ENCODE results near the gene XCL1. TPM values are rescaled to one million over a fixed set of nuclear protein-coding genes. Genes with fewer than 3 reads are reported as not detected.

Gene XCL1
- total RNA-seq, 1 experiment from 2014 or later, result not detected

GRCh38 chr1:168555508-168556046 is 20.8 kb upstream of the XCL1 start:
- no peak overlapping the region for H3K4me3 ChIP-seq (replicated peaks in 1 of 2; ENCODE audit: low read depth in 1 of 2, low read length in 2 of 2)
- H3K27me3 ChIP-seq (ENCODE audit: insufficient read depth, low read length), result no peaks in the 10 kb centered on the region
- no peak for TF ChIP-seq ZFX (IDR thresholded peaks at IDR 0.05)
- TF ChIP-seq CEBPB (IDR thresholded peaks at IDR 0.05; ENCODE audit: low read depth), result no peak
- TF ChIP-seq POLR2A (IDR thresholded peaks at IDR 0.05; ENCODE audit: borderline replicate concordance, extremely low read depth, insufficient read depth, insufficient read length), result no peak
- TF ChIP-seq ZBTB33 (IDR thresholded peaks at IDR 0.05; ENCODE audit: extremely low read depth, insufficient replicate concordance, low read length), result no peak
- TF ChIP-seq ATF3 (IDR thresholded peaks at IDR 0.05), result no peak
- no peak for TF ChIP-seq POLR2AphosphoS5 (IDR thresholded peaks at IDR 0.05; ENCODE audit: low read depth, low read length)
- TF ChIP-seq ELF1 (IDR thresholded peaks at IDR 0.05; ENCODE audit: borderline replicate concordance, low read depth), result no peak
- TF ChIP-seq CTCF (IDR thresholded peaks at IDR 0.05 in 2 of 3, conservative IDR thresholded peaks at IDR 0.05 in 1 of 3; ENCODE audit: borderline replicate concordance in 1 of 3, insufficient read depth in 1 of 3, low read depth in 2 of 3, low read length in 2 of 3), result no peak
- TF ChIP-seq FOSL1 (IDR thresholded peaks at IDR 0.05; ENCODE audit: low read depth), result no peak
- no peak for TF ChIP-seq JUND (IDR thresholded peaks at IDR 0.05)
- TF ChIP-seq MAX (IDR thresholded peaks at IDR 0.05), result no peak
- no peak for TF ChIP-seq TCF7L2 (IDR thresholded peaks at IDR 0.05; ENCODE audit: borderline replicate concordance, extremely low read depth, insufficient read depth, insufficient read length)
- TF ChIP-seq SIN3A (IDR thresholded peaks at IDR 0.05; ENCODE audit: low read depth), result no peak
- no peak for TF ChIP-seq EZH2 (IDR thresholded peaks at IDR 0.05)
- no peak for TF ChIP-seq EZH2phosphoT487 (IDR thresholded peaks at IDR 0.05; ENCODE audit: borderline replicate concordance)
- TF ChIP-seq CBX3 (IDR thresholded peaks at IDR 0.05; ENCODE audit: low read depth), result no peak
- no peak for TF ChIP-seq EGR1 (IDR thresholded peaks at IDR 0.05; ENCODE audit: low read depth)
- TF ChIP-seq ZNF274 (IDR thresholded peaks at IDR 0.05; ENCODE audit: low read depth, low read length), result no peak
- no peak for TF ChIP-seq RAD21 (IDR thresholded peaks at IDR 0.05; ENCODE audit: low read depth)
- no TSS peak for BruUV-seq (replicated peaks)
- no peak overlapping the region for H3K9ac ChIP-seq (ENCODE audit: low read length)
- H3K79me2 ChIP-seq (ENCODE audit: insufficient read depth, low read length), result no peaks in the 10 kb centered on the region
- no peaks in the 10 kb centered on the region for H3K36me3 ChIP-seq (ENCODE audit: control insufficient read depth in 1 of 2, insufficient read depth in 2 of 2, low read length in 2 of 2)
- intact Hi-C loops (cut with micrococcal nuclease), result no loop called here
- H2AFZ ChIP-seq (ENCODE audit: low read depth, low read length, poor library complexity, severe bottlenecking), result no peak overlapping the region
- CTCF ChIA-PET, result no interaction called here
- ATAC-seq (no peak), DNase-seq (ENCODE audit: low read depth, low spot score) (no peak)
- RAD21 ChIA-PET (ENCODE audit: low non-redundant PET in 1 of 2, low total read pairs in 2 of 2, uncharacterized antibody in 2 of 2, unreplicated experiment in 2 of 2), result no interaction called here
- no peaks in the 10 kb centered on the region for H4K20me1 ChIP-seq (ENCODE audit: insufficient read depth)
- H3K4me2 ChIP-seq (ENCODE audit: low read length), result no peak overlapping the region
- H3K9me2 ChIP-seq (ENCODE audit: insufficient read depth), result no peaks in the 10 kb centered on the region
- H3K9me3 ChIP-seq (ENCODE audit: control insufficient read depth in 1 of 2, insufficient read depth in 1 of 2, low read depth in 1 of 2, low read length in 2 of 2), result no peaks in the 10 kb centered on the region
- H3K27ac ChIP-seq (ENCODE audit: low read depth, low read length), result no peak overlapping the region
- H3K4me1 ChIP-seq (ENCODE audit: control insufficient read depth in 1 of 2, insufficient read depth in 2 of 2, low read length in 2 of 2), result no peaks in the 10 kb centered on the region
- POLR2A ChIA-PET, result no interaction called here
